GM06990 (cell line): ENCODE data around the gene GAS2L1.

Source experiments
- DNase-seq: peaks from one replicate; pipeline ENCODE4 v3.0.0-alpha.2; 2011; ENCODE audit not compliant: insufficient read length; ENCODE audit errors: extremely low read depth
- H3K27me3 ChIP-seq: replicated peaks from 2 replicates; pipeline ENCODE4 v1.6.0; 2011; ENCODE audit warnings: low read length; ENCODE audit not compliant: control insufficient read depth, insufficient read depth
- H3K36me3 ChIP-seq: 2 replicates; pipeline ENCODE4 v1.5.1; 2011; ENCODE audit warnings: low read length; ENCODE audit not compliant: control insufficient read depth, insufficient read depth
- H3K4me3 ChIP-seq: replicated peaks from 2 replicates; pipeline ENCODE4 v1.5.1; 2011; ENCODE audit warnings: low read depth, mild to moderate bottlenecking, control low read depth, low read length
- TF ChIP-seq, protein P1 (sequence below): IDR thresholded peaks from 2 replicates; pipeline ENCODE4 v1.5.1; 2011; ENCODE audit warnings: low read length, control low read depth, mild to moderate bottlenecking, inconsistent platforms; ENCODE audit not compliant: insufficient read depth, poor library complexity, severe bottlenecking

Gene GAS2L1

DNA sequence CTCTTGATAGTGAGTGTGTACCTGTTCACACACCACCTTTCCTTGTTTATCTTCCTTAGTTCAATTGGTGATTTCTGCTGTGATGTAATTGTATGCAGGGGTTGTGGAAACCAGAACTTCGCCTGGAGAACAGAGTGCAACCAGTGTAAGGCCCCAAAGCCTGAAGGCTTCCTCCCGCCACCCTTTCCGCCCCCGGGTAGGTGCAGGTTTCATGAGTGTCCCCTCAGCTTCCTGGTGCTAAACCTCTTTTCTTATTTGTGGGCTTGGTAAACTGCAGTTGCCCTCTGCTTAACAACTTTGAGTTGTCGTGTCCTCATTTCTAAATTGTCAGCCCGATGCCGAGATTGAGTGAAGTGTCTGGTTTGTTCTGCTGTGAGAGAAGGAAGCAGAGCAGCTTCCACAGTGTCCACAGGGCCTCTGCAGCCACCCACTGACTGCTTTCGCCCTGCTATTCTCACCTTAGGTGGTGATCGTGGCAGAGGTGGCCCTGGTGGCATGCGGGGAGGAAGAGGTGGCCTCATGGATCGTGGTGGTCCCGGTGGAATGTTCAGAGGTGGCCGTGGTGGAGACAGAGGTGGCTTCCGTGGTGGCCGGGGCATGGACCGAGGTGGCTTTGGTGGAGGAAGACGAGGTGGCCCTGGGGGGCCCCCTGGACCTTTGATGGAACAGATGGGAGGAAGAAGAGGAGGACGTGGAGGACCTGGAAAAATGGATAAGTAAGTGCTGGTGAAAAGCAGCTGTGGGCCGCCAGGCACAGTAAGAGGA, 7.1 kb upstream of the GAS2L1 start:
- no peak for DNase-seq
- TF ChIP-seq, protein P1, sequence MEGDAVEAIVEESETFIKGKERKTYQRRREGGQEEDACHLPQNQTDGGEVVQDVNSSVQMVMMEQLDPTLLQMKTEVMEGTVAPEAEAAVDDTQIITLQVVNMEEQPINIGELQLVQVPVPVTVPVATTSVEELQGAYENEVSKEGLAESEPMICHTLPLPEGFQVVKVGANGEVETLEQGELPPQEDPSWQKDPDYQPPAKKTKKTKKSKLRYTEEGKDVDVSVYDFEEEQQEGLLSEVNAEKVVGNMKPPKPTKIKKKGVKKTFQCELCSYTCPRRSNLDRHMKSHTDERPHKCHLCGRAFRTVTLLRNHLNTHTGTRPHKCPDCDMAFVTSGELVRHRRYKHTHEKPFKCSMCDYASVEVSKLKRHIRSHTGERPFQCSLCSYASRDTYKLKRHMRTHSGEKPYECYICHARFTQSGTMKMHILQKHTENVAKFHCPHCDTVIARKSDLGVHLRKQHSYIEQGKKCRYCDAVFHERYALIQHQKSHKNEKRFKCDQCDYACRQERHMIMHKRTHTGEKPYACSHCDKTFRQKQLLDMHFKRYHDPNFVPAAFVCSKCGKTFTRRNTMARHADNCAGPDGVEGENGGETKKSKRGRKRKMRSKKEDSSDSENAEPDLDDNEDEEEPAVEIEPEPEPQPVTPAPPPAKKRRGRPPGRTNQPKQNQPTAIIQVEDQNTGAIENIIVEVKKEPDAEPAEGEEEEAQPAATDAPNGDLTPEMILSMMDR: no peak
- Histone ChIP-seq H3K36me3 (peaks cover 33% of the 10 kb centered on the region), H3K27me3 (no peaks in the 10 kb centered on the region), H3K4me3 (no peak overlapping the region)

DNA sequence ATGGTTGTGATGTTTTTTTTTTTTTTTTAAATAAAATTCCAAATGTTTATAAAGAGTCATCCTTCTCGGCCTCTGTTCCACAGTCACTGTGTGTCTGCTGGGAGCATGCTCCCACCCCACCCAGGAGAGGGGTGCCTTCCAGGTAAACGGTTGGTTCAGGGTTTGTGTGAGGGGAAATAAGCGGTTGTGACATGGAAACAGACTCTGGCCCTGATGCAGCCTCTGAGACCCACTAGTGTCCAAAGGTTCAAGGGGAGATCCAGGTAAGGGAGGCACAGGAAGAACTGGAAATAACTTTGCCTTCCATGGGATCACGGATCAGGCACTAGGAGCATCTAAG, 6.0 kb upstream of the GAS2L1 start:
- no peaks in the 10 kb centered on the region for H3K27me3 ChIP-seq
- peaks cover 33% of the 10 kb centered on the region for H3K36me3 ChIP-seq
- TF ChIP-seq, protein P1: no peak
- no peak overlapping the region for H3K4me3 ChIP-seq
- no peak for DNase-seq

DNA sequence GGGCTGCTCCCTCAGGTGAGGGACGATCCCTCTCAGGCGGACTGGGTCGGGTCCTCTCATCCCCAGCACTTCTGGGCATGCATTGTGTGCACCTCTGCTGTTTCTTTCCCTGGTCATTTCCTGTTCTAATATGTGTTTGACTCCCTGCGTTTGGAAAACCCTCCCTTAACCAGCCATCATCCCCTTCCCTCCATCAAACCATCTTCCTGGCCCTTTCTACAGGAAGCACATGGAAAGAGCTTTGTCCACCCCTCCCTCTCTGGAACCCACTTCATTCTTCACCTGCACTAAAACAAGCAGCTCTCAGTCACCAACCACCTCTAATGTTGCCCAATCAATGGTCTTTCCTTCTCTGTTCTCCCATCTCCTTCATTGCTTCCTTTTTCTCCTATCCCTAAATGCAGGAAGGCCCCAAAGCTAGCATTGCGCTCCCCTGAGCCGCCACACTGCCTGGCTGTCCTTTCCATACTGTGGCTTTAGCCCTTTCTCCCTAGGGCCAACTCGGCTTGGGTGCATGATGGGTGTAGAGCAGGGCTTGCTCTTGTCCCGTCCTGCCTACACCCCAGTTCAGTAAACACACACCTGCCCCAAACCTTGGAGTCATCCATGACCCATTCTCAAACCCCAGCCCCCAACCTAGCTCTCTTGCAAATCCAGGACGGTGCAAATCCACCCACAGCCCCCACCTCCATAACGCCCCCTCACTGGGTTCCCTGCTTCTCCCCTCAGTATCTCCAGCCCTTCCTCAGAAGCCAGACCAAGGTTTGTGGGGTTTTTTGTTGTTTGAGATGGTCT, 5.4 kb upstream of the GAS2L1 start:
- TF ChIP-seq, protein P1: no peak
- Histone ChIP-seq H3K36me3 (peaks cover 32% of the 10 kb centered on the region), H3K4me3 (no peak overlapping the region), H3K27me3 (no peaks in the 10 kb centered on the region; the same call in 1 of the 2 replicates)
- no peak for DNase-seq

DNA sequence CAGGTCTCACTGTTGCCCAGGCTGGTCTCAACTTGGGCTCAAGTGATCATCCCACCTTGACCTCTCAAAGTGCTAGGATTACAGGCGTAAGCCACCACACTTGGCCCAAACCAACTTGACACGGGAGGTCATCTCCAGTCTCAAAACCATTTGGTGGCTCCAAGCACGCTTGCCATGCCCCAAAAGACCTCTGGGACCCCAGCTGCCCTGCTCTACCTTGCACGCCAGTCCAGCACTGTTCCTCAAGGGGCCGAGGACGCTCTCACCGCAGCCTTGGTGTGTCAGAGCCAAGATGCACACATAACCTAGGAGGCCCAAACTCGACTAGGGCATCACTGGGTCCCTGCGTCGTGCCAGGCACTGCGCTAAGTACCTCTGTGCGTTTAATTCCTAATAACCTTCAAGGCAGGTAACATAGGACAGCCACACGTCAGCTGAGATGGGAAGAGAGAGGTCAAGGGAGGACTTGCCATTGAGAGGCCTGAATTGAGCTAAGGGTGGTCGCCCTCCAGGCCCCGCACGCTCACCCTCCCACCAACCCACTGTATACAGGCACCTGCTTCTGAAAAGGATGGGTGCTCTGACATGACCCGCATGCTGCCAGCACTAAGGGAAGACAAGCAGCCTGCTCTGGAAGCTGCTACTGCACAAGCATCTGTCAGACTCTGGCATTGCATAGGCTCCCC, 4.6 kb upstream of the GAS2L1 start:
- Histone ChIP-seq H3K36me3 (peaks cover 26% of the 10 kb centered on the region), H3K4me3 (no peak overlapping the region), H3K27me3 (no peaks in the 10 kb centered on the region; the same call in 1 of the 2 replicates)
- DNase-seq: no peak
- TF ChIP-seq, protein P1: no peak

DNA sequence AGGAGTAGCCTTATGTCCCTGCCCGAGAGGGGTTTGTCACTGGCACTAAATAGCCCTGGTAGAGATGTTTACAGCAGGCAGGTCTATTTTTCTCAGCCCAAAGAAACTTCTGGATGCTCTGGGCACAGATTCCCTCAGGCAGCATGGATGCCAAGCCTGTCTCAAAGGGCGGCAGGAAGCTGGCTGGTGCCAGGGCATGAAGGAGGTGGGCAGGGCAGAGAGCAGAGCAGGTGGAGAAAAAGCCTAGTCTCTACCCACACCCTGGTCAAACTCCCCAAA, 4.1 kb upstream of the GAS2L1 start:
- TF ChIP-seq, protein P1: no peak
- DNase-seq: no peak
- Histone ChIP-seq H3K36me3 (peaks cover 21% of the 10 kb centered on the region), H3K27me3 (no peaks in the 10 kb centered on the region; the same call in 1 of the 2 replicates), H3K4me3 (no peak overlapping the region)
